Measurements from ENCODE around the gene TMTC1. TPM values are rescaled to one million over a fixed set of nuclear protein-coding genes. Genes with fewer than 3 reads are reported as not detected.

TMTC1 gene
- total RNA-seq, 1 experiment from 2014 or later: 0.17 TPM

DNA sequence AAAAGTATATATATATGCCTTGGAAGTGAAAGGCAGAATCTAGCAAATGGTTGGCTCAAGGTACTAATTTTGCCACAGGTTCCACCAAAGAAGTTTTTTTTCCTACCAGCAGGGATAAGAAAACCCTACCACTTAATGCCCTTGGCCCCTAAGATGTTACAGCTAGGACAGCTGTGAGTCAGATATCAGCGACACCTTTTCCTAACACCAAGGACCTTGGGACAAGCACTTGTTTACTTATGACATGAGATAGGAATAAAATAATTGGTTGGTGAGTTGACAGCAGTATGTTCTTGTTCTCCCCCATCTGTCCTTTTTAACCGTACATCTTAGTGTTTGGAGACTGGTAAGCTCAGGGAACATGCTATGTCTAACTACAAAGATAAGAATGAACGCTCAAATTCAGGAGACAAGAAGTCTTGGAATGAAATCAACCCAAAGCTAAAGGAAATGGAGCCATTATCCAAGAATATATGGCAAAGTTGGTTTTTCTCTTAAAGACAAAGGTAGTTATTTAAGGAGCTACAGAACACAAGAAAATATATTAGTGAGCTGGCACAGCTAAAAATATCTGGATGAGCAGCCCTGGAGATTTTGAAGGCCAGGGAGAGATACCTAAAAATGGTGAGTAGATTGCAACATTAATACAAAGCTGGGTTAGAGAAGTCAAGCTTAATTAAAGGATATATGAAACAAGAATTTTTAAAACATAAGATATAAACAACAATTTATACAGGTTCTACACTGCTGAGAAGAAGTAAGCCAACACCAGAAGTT is 126.8 kb downstream of the TMTC1 start:
- BruUV-seq (replicated peaks): no TSS peak
- DNase-seq: no peak
- TF ChIP-seq, protein P1, sequence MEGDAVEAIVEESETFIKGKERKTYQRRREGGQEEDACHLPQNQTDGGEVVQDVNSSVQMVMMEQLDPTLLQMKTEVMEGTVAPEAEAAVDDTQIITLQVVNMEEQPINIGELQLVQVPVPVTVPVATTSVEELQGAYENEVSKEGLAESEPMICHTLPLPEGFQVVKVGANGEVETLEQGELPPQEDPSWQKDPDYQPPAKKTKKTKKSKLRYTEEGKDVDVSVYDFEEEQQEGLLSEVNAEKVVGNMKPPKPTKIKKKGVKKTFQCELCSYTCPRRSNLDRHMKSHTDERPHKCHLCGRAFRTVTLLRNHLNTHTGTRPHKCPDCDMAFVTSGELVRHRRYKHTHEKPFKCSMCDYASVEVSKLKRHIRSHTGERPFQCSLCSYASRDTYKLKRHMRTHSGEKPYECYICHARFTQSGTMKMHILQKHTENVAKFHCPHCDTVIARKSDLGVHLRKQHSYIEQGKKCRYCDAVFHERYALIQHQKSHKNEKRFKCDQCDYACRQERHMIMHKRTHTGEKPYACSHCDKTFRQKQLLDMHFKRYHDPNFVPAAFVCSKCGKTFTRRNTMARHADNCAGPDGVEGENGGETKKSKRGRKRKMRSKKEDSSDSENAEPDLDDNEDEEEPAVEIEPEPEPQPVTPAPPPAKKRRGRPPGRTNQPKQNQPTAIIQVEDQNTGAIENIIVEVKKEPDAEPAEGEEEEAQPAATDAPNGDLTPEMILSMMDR (IDR thresholded peaks at IDR 0.05; ENCODE audit: unreplicated experiment): no peak
- Mint-ChIP-seq H3K36me3 (ENCODE audit: insufficient read depth, unreplicated experiment) (no peaks in the 10 kb centered on the region), H3K4me1 (ENCODE audit: low read depth, unreplicated experiment) (no peaks in the 10 kb centered on the region), H3K27ac (ENCODE audit: unreplicated experiment) (no peak overlapping the region), H3K9me3 (ENCODE audit: low read depth, unreplicated experiment) (no peaks in the 10 kb centered on the region), H3K4me3 (ENCODE audit: low read depth, unreplicated experiment) (no peak overlapping the region), H3K27me3 (ENCODE audit: unreplicated experiment) (peaks cover 6% of the 10 kb centered on the region)
- intact Hi-C loops (cut with micrococcal nuclease; ENCODE audit: unreplicated experiment): no loop called here
- CTCF ChIA-PET: interaction anchor here (0.6 kb wide), 2 partner anchors 106 to 1818 kb away, joined by 3 to 4 read pairs; no protein-coding TSS in a partner anchor

DNA sequence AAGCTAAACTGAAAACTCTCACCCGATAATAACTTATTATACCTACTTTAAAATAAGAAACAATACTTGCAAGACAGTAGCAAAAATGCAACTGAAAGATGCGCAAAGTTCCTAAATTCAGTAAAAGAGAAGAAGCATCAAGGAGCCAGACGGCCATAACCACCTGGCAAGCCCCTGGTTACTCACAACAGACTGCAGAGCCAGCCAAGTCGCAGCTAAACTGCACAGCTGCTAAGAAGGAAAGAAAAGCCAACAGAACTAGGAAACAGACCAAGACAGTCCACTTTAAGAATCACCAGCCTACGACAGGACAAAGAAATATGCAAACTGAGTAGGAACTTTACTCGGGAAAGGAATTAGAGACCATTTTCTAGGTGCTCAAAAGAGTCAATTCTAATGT is 127.9 kb downstream of the TMTC1 start:
- H3K4me1 Mint-ChIP-seq (ENCODE audit: low read depth, unreplicated experiment): no peaks in the 10 kb centered on the region
- CTCF ChIA-PET: no interaction called here
- H3K36me3 Mint-ChIP-seq (ENCODE audit: insufficient read depth, unreplicated experiment): no peaks in the 10 kb centered on the region
- DNase-seq: no peak
- intact Hi-C loops (cut with micrococcal nuclease; ENCODE audit: unreplicated experiment): no loop called here
- no peak overlapping the region for H3K27ac Mint-ChIP-seq (ENCODE audit: unreplicated experiment)
- TF ChIP-seq, protein P1 (IDR thresholded peaks at IDR 0.05; ENCODE audit: unreplicated experiment): no peak
- no TSS peak for BruUV-seq (replicated peaks)
- no peak overlapping the region for H3K4me3 Mint-ChIP-seq (ENCODE audit: low read depth, unreplicated experiment)
- peaks cover 16% of the 10 kb centered on the region for H3K27me3 Mint-ChIP-seq (ENCODE audit: unreplicated experiment)
- no peaks in the 10 kb centered on the region for H3K9me3 Mint-ChIP-seq (ENCODE audit: low read depth, unreplicated experiment)

DNA sequence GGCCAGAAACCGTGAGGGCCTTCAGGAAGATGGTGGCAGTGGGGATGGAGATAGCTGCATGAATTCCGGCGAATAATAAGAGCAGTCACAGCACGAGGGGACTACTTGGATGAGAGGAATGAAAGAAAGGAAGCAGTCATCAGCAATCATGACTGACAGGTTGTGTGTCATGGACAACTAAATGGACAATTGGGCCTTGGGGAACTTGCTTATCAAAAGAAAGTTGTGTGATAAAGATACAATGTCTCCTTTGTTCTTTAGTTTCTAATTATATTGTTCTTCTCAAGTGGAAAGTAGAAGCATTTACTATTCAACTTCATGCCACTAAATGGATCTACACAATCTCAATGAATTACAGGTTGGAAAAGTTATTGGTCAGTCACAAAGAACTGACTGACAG is 130.5 kb downstream of the TMTC1 start:
- DNase-seq: no peak
- peaks cover 26% of the 10 kb centered on the region for H3K27me3 Mint-ChIP-seq (ENCODE audit: unreplicated experiment)
- no TSS peak for BruUV-seq (replicated peaks)
- CTCF ChIA-PET: no interaction called here
- H3K27ac Mint-ChIP-seq (ENCODE audit: unreplicated experiment): no peak overlapping the region
- H3K9me3 Mint-ChIP-seq (ENCODE audit: low read depth, unreplicated experiment): no peaks in the 10 kb centered on the region
- TF ChIP-seq, protein P1 (IDR thresholded peaks at IDR 0.05; ENCODE audit: unreplicated experiment): no peak
- H3K4me3 Mint-ChIP-seq (ENCODE audit: low read depth, unreplicated experiment): no peak overlapping the region
- intact Hi-C loops (cut with micrococcal nuclease; ENCODE audit: unreplicated experiment): no loop called here
- no peaks in the 10 kb centered on the region for H3K4me1 Mint-ChIP-seq (ENCODE audit: low read depth, unreplicated experiment)
- no peaks in the 10 kb centered on the region for H3K36me3 Mint-ChIP-seq (ENCODE audit: insufficient read depth, unreplicated experiment)

DNA sequence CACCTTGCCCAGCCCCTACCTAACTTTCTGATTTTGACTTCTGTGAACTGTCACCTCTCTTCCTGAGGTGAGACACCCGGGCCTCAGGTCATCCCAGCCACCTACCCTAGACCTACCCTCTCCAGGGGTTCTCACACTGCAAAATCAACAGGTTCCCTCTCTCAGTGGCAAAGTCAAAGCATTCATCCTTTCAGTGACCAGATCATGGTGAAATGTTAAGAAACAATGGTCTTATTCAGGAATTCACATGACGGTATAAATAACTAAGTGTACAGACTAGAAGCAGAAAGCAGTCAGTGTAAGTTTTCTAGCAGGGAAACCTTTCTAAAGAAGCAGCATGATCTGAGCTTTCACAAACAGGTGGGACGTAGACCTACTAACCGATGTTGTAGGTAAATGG is 133.4 kb downstream of the TMTC1 start:
- Mint-ChIP-seq H3K27ac (ENCODE audit: unreplicated experiment) (no peak overlapping the region), H3K36me3 (ENCODE audit: insufficient read depth, unreplicated experiment) (no peaks in the 10 kb centered on the region), H3K27me3 (ENCODE audit: unreplicated experiment) (peaks cover 26% of the 10 kb centered on the region), H3K9me3 (ENCODE audit: low read depth, unreplicated experiment) (no peaks in the 10 kb centered on the region), H3K4me3 (ENCODE audit: low read depth, unreplicated experiment) (no peak overlapping the region), H3K4me1 (ENCODE audit: low read depth, unreplicated experiment) (no peaks in the 10 kb centered on the region)
- intact Hi-C loops (cut with micrococcal nuclease; ENCODE audit: unreplicated experiment): no loop called here
- DNase-seq: no peak
- CTCF ChIA-PET: no interaction called here
- no TSS peak for BruUV-seq (replicated peaks)
- TF ChIP-seq, protein P1 (IDR thresholded peaks at IDR 0.05; ENCODE audit: unreplicated experiment): no peak

Data from Calu3 (cell line).